Activated naive CD4-positive, alpha-beta T cell treated with anti-CD3 and anti-CD28 coated beads, Interleukin-2, amount 50 U/mL, for 72 hours (primary cell): ENCODE results near the gene DTNB. TPM values are rescaled to one million over a fixed set of nuclear protein-coding genes. Genes with fewer than 3 reads are reported as not detected.

Experiments used
- ATAC-seq, 2 donors: fragments of 150-1000 bp; cut with Tn5 transposase; 2 replicates each; pipeline ENCODE4 v1.10.0; 2021; ENCODE audit warnings: mild to moderate bottlenecking in 2 of 2, moderate library complexity in 2 of 2
- DNase-seq, 2 donors: peaks; one replicate each; pipeline ENCODE4 v3.0.0; 2021 to 2022; ENCODE audit warnings: low spot score in 2 of 2
- H3K27ac Mint-ChIP-seq, 2 donors: one replicate each; pipeline ENCODE4 v1.8.0; 2022; ENCODE audit warnings: mild to moderate bottlenecking in 2 of 2, mixed read lengths in 2 of 2
- H3K36me3 Mint-ChIP-seq, 2 donors: one replicate each; pipeline ENCODE4 v1.8.0; 2022; ENCODE audit warnings: mixed read lengths in 2 of 2
- H3K9me3 Mint-ChIP-seq, 2 donors: one replicate each; pipeline ENCODE4 v1.8.0; 2022; ENCODE audit warnings: mixed read lengths in 2 of 2
- total RNA-seq, 2 donors: library from RNA; stranded (reverse); gene quantifications; one replicate each; pipeline ENCODE4 v1.2.3, GENCODE V29; 2022

The DTNB gene
- total RNA-seq, 2 donors from 2014 or later: 17.1 to 20.0 TPM

- DNase-seq: no peak
- H3K27ac Mint-ChIP-seq: no peak overlapping the region
- H3K36me3 Mint-ChIP-seq: no peaks in the 10 kb centered on the region
- H3K9me3 Mint-ChIP-seq: no peaks in the 10 kb centered on the region
- no peak for ATAC-seq
Observed at GRCh38 chr2:25521126-25521525, 152.3 kb downstream of the DTNB start.

GRCh38 chr2:25517701-25518100 is 155.7 kb downstream of the DTNB start:
- no peak for ATAC-seq
- H3K27ac Mint-ChIP-seq: no peak overlapping the region
- no peak for DNase-seq
- H3K36me3 Mint-ChIP-seq: no peaks in the 10 kb centered on the region
- H3K9me3 Mint-ChIP-seq: no peaks in the 10 kb centered on the region

DNA sequence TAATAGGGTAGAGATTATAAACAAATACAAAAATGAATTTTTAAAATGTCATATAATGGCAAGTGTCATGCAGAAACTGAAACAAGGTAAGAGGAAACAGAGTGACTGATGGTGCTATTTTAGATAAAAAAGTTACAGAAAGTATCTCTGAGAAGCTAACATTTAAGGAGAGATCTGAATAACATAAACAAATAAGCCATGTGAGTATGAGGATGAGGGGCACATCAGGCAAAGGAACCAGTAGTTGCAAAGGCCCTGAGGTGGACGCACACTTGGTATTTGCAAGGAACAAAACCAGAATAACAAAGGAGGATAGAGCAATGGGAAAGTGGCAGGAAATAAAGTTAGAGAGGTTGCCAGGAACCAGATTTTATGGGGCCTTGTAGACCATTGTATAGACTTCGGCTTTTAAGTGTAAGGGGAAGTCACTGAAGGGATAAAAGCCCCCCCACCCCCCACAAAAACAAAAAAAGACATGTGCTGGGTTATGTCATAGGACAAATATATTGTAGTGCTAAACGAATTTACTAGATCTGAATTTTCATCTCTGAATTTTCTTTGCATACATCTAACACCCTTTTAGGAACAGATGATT is 159.2 kb downstream of the DTNB start:
- no peaks in the 10 kb centered on the region for H3K36me3 Mint-ChIP-seq
- H3K27ac Mint-ChIP-seq: peak overlapping the region in 1 of 2 donors; percentile 4
- DNase-seq: no peak
- ATAC-seq: no peak
- H3K9me3 Mint-ChIP-seq: no peaks in the 10 kb centered on the region

- Mint-ChIP-seq H3K27ac (peak overlapping the region in 1 of 2 donors; percentile 0), H3K9me3 (no peaks in the 10 kb centered on the region), H3K36me3 (no peaks in the 10 kb centered on the region)
- ATAC-seq: no peak
- DNase-seq: no peak
Observed at GRCh38 chr2:25512707-25513106, 160.7 kb downstream of the DTNB start.

DNA sequence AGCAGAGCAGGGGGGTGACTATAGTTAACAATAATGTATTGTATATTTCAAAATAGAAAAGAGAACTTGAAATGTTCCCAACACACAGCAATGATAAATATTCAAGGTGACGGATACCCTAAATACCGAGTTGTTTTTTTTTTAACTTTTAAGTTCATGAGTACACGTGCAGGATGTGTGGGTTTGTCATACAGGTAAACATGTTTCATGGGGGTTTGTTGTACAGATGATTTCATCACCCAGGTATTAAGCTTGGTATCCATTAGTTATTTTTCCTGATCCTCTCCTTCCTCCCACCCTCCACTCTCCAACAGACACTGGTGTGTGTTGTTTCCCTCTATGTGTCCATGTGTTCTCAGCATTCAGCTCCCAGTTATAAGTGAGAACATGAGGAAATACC is 167.2 kb downstream of the DTNB start:
- H3K36me3 Mint-ChIP-seq: no peaks in the 10 kb centered on the region
- no peak for DNase-seq
- ATAC-seq: no peak
- H3K9me3 Mint-ChIP-seq: no peaks in the 10 kb centered on the region
- no peak overlapping the region for H3K27ac Mint-ChIP-seq

- H3K27ac Mint-ChIP-seq: no peak overlapping the region
- ATAC-seq (no peak), DNase-seq (no peak)
- H3K9me3 Mint-ChIP-seq: no peaks in the 10 kb centered on the region
- H3K36me3 Mint-ChIP-seq: no peaks in the 10 kb centered on the region
Observed at GRCh38 chr2:25505622-25506021, 167.8 kb downstream of the DTNB start.

GRCh38 chr2:25505182-25505581 is 168.2 kb downstream of the DTNB start:
- Mint-ChIP-seq H3K9me3 (no peaks in the 10 kb centered on the region), H3K27ac (no peak overlapping the region), H3K36me3 (no peaks in the 10 kb centered on the region)
- no peak for ATAC-seq
- no peak for DNase-seq

- H3K36me3 Mint-ChIP-seq: no peaks in the 10 kb centered on the region
- ATAC-seq (no peak), DNase-seq (no peak)
- no peak overlapping the region for H3K27ac Mint-ChIP-seq
- H3K9me3 Mint-ChIP-seq: no peaks in the 10 kb centered on the region
Observed at GRCh38 chr2:25504266-25504665, 169.1 kb downstream of the DTNB start.

DNA sequence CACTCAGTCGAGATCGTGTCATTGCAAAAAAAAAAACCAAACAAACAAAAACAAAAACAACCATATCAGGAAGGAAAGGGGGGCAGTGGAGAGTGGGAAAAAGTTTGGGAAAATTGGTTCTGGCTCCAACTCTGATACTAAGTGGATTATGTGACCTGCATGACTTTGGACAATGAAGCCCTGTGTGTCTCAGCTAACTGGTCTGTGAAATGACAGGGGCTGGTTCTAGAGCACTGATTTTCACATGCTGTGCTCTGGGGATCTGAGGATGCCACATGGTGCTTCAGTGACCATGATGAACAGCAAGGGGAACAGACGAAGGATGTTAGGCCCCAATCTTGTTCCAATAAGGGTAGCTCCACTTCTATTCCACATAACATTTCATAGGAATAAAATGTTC is 174.2 kb downstream of the DTNB start:
- no peak for DNase-seq
- H3K36me3 Mint-ChIP-seq: no peaks in the 10 kb centered on the region
- ATAC-seq: no peak
- no peak overlapping the region for H3K27ac Mint-ChIP-seq
- no peaks in the 10 kb centered on the region for H3K9me3 Mint-ChIP-seq

DNA sequence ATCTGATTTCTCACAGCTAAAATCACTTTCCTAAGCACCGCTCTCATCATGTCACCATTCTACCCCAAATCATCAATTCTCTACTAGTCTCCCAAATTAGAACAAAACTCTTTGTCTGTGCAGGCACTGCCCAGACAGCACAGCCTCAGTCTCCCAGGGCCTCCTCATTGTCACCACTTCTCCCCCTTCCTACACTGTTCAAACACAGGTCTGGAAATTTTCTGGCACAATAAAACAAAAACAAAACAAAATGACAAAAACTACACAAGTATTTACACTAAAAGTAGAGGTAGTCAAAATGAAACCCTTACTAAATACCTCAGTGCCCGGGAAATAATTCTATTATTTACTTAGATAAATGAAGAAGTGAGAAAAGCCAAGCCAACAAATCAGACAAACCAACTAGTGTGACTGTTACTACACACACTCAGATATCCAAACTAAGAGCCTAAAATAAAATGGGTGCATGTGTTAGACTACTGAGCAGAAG is 175.4 kb downstream of the DTNB start:
- ATAC-seq: no peak
- no peaks in the 10 kb centered on the region for H3K9me3 Mint-ChIP-seq
- DNase-seq: no peak
- no peak overlapping the region for H3K27ac Mint-ChIP-seq
- no peaks in the 10 kb centered on the region for H3K36me3 Mint-ChIP-seq

DNA sequence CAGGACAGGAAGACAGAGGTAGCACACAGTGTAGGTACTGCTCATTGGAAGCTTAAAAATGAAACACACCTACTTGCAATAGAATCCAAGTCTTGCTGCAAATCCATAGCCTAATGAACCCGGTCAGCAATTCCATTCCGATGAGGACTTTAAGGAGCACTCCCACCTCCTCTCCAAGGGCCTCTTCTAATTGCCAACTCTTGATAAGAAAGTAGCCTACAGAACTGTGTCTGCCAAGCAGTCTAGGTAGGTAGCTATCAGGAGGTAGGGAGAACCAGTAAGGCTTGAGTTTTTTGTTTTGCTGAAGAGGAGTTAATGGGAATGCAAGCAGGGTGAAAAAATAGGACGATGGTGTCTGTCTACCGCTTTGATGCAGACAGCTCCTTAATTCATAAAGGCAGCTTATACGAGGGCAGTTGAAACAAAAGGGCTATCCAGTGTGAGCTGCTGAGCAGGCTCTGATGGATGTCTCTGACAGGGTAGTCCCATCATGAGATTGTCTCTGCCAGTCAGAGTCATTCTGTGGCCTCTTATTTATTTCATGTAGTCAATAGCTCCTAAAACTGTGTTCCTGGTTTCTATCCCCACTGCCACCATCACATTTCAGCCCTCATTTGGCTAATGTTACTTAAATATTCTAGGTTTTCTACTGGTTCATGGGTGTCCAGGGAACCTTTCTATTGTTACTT is 176.0 kb downstream of the DTNB start:
- Mint-ChIP-seq H3K36me3 (no peaks in the 10 kb centered on the region), H3K9me3 (no peaks in the 10 kb centered on the region), H3K27ac (no peak overlapping the region)
- ATAC-seq (no peak), DNase-seq (no peak)

- Mint-ChIP-seq H3K9me3 (no peaks in the 10 kb centered on the region), H3K36me3 (no peaks in the 10 kb centered on the region), H3K27ac (no peak overlapping the region)
- no peak for DNase-seq
- no peak for ATAC-seq
Observed at GRCh38 chr2:25494616-25495015, 178.8 kb downstream of the DTNB start.

GRCh38 chr2:25493207-25493606 is 180.2 kb downstream of the DTNB start:
- no peaks in the 10 kb centered on the region for H3K9me3 Mint-ChIP-seq
- DNase-seq (no peak), ATAC-seq (no peak)
- no peak overlapping the region for H3K27ac Mint-ChIP-seq
- H3K36me3 Mint-ChIP-seq: no peaks in the 10 kb centered on the region

DNA sequence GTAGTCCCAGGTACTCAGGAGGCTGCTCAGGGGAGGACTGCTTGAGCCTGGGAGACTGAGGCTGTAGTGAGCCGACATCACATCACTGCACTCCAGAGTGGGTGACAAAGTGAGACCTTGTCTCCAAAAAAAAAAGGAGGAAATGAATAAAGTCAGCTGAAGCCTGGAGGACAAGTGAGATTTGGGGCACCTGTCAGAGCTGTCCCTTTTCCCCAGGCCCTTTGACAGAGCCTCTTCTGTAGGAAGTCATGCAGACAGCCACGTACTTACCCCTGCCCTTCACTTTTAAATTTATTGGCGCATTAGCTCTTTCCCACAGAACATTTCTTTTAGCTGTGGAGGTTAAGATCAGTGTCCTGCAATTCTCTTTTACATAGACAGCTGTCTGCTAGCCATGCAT is 180.7 kb downstream of the DTNB start:
- ATAC-seq (no peak), DNase-seq (no peak)
- H3K27ac Mint-ChIP-seq: no peak overlapping the region
- no peaks in the 10 kb centered on the region for H3K36me3 Mint-ChIP-seq
- H3K9me3 Mint-ChIP-seq: no peaks in the 10 kb centered on the region

DNA sequence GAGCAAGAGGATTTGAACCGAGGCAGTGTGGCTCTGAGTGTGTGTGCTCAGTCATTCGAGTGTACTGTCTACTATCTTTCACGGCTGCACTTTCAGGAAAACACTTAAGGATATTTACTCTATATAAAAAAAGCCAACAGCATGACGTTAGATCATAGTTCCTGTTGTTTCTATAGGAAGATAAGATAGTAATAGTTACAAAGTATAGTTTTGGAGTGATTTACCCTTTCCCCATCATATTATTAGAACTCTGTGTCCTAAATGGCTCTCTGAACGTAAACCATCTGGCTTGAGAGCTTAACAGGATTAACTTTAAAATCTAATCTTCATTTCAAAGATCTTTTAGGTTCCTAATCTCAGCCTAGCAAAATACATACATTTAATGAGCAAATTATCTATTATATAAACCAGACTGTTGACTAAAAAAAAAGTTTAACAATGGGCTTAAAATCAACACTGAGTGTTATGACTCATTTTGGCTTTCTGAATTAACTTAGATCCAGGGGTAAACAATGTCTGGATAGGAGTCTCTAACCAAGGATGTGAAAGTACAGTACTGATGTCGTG is 181.3 kb downstream of the DTNB start:
- Mint-ChIP-seq H3K9me3 (no peaks in the 10 kb centered on the region), H3K36me3 (no peaks in the 10 kb centered on the region), H3K27ac (peak overlapping the region in 1 of 2 donors; percentile 7)
- no peak for DNase-seq
- peak in 1 of 2 donors; percentile 70 for ATAC-seq

DNA sequence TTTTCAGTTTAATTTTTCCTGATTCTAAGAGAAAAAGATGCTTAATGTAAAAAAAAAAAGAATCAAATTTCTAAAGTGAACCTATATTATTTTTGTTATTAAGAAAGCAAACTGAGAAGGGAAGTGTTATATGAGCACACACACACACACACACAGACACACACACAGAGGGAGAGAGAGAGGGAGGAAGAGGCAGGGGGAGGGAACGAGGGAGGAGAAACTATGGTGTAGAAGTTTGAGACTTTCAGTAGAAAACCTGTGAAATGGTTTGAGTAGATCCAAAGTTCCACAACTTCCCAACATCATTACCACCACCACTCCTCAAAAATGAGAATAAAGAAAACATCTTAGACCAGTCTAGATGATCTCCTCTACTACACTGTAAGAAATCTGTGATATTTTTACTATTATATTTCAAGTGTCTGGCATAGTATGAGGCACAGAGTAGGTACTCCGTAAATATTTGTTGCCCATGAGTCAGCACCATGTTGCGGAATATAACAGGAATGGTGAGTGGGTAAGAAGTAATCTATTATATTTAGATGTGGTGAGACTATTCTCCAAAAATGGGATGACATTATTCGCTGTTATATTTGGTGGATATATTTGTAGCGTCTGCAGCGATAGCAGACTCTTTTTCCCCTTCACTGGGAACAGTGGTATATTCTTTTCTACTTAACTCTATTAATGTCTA is 182.2 kb downstream of the DTNB start:
- ATAC-seq (no peak), DNase-seq (no peak)
- Mint-ChIP-seq H3K36me3 (no peaks in the 10 kb centered on the region), H3K9me3 (no peaks in the 10 kb centered on the region), H3K27ac (no peak overlapping the region)

DNA sequence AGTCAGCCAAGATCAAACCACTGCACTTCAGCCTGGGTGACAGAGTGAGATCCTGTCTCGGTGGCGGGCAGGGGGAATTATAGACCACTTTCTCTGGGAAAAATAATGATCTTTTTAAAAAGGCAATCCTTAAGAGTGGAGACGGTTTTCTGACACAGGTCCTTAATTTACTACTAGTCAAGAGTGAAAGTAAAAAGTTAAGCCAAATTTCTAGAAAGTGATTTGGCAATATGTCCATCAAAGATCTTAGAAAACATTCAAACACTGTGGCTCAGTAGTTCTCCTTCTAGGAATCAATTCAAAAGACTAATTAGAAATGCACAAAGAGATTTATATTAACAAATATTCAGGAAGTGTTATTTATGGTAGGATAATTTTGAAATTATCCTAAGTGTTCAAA is 183.2 kb downstream of the DTNB start:
- no peaks in the 10 kb centered on the region for H3K9me3 Mint-ChIP-seq
- DNase-seq (no peak), ATAC-seq (no peak)
- no peaks in the 10 kb centered on the region for H3K36me3 Mint-ChIP-seq
- H3K27ac Mint-ChIP-seq: no peak overlapping the region
